T-helper 1 cell treated with Interleukin-12 subunit alpha and Interleukin-12 subunit beta and Interleukin-4 antibody, amounts not matched to agents 30 μg/mL and 1 μg/mL, for 36 hours (primary cell): ENCODE measurements around the gene DEK.
"Not testable (repeated sequence)": the region's sequence is repeated elsewhere in the genome, so short reads cannot be mapped to it uniquely, and the experiment has no call there.

Experiments
- H3K27ac Mint-ChIP-seq: one replicate; pipeline ENCODE4 v1.8.0; 2021; ENCODE audit warnings: mild to moderate bottlenecking, mixed read lengths
- H3K27me3 Mint-ChIP-seq: one replicate; pipeline ENCODE4 v1.8.0; 2021; ENCODE audit warnings: low read depth, mixed read lengths
- H3K36me3 Mint-ChIP-seq: one replicate; pipeline ENCODE4 v1.8.0; 2021; ENCODE audit warnings: low read depth, mixed read lengths
- H3K4me1 Mint-ChIP-seq: one replicate; pipeline ENCODE4 v1.8.0; 2021; ENCODE audit warnings: low read depth, mixed read lengths
- H3K4me3 Mint-ChIP-seq: one replicate; pipeline ENCODE4 v1.8.0; 2021; ENCODE audit warnings: mild to moderate bottlenecking, moderate library complexity, mixed read lengths
- H3K9me3 Mint-ChIP-seq: one replicate; pipeline ENCODE4 v1.8.0; 2021; ENCODE audit warnings: mixed read lengths

The DEK gene

DNA sequence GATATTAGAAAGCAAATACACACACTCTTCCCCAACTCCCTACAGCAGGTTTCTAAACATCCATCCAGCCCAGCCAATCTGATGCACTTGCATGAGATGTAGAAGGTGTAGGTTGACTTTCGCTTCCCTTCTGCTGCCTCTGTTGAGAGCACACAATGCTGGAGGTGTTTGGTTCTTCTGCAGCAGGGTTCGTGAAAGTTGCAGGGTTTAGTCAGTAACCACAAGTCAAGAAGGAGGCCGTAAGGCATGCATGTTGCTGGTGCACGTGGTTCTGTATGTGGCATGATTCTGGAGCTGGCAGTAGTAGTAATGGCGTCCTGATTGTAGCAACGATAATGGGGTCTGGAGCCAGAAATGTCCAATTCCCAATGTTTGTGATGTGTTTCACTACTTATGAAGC, 53.0 kb downstream of the DEK start:
- H3K9me3 Mint-ChIP-seq = no peaks in the 10 kb centered on the region
- H3K36me3 Mint-ChIP-seq = peaks cover 7% of the 10 kb centered on the region
- no peaks in the 10 kb centered on the region for H3K27me3 Mint-ChIP-seq
- H3K27ac Mint-ChIP-seq = no peak overlapping the region
- peaks cover 13% of the 10 kb centered on the region for H3K4me1 Mint-ChIP-seq
- no peak overlapping the region for H3K4me3 Mint-ChIP-seq

DNA sequence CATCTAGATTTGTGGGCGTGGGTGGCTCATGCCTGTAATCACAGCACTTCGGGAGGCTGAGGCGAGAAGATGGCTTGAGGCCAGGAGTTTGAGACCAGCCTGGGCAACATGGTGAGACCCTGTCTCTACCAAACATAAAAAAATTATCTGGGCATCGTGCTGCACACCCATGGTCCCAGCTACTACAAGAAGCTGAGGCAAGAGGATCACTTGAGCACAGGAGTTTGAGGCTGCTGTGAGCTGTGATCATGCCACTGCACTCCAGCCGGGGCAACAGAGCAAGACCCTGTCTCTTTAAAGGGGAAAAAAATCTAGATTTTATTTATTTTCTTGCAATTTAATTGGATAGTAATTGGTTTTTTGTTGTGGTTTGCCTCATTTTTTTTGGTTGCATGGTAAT, 53.6 kb downstream of the DEK start:
- H3K27me3 Mint-ChIP-seq = no peaks in the 10 kb centered on the region
- H3K9me3 Mint-ChIP-seq = no peaks in the 10 kb centered on the region
- H3K27ac Mint-ChIP-seq = no peak overlapping the region
- peaks cover 13% of the 10 kb centered on the region for H3K4me1 Mint-ChIP-seq
- no peak overlapping the region for H3K4me3 Mint-ChIP-seq
- peaks cover 6% of the 10 kb centered on the region for H3K36me3 Mint-ChIP-seq

DNA sequence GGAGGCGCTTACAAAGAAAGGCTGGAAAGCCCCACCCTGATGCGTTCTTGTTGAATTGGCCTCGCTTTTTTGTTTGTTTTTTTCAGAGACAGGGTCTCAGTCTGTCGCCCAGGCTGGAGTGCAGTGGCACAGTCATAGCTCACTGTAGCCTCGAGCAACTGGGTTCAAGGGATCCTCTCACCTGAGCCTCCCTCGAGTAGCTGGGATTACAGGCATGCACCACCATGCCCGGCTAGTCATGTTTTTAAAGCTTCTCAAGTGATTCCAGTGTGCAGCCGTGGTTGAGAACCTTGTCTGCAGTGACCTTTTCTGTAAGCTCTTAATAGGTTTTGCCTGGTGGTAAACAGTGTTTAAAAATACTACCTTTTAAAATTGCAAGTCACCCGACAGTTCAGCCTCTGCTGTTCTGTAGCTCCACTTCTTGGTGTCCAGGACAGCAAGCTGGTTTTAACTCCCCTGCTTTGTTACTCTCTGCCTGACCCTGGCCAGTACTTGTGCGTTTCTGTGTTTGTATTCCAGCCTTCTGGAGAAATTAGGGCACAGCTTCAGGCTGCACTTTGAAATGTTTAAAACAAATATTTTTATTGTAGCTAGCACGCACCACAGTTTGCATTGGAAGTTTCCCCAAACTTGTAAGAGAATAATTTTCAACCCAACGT, 54.7 kb downstream of the DEK start:
- no peak overlapping the region for H3K27ac Mint-ChIP-seq
- H3K4me1 Mint-ChIP-seq = peaks cover 13% of the 10 kb centered on the region
- no peaks in the 10 kb centered on the region for H3K9me3 Mint-ChIP-seq
- H3K36me3 Mint-ChIP-seq = peaks cover 5% of the 10 kb centered on the region
- no peak overlapping the region for H3K4me3 Mint-ChIP-seq
- no peaks in the 10 kb centered on the region for H3K27me3 Mint-ChIP-seq

DNA sequence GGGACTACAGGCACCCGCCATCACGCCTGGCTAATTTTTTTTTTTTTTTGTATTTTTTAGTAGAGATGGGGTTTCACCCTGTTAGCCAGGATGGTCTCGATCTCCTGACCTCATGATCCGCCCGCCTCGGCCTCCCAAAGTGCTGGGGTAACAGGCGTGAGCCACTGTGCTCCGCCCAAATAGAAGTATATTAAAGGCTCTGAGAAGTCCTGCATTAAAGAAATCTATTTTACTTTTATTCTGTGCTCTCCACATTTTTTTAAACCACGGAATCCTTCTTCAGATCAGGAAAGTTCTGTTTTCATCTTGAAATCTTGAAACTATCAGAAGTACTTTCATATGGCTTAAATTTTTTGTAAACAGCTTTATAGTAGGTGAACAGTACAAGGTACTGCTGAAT, 55.6 kb downstream of the DEK start:
- H3K4me3 Mint-ChIP-seq, H3K9me3 Mint-ChIP-seq, H3K4me1 Mint-ChIP-seq, H3K27ac Mint-ChIP-seq, H3K36me3 Mint-ChIP-seq, H3K27me3 Mint-ChIP-seq: not testable (repeated sequence)

DNA sequence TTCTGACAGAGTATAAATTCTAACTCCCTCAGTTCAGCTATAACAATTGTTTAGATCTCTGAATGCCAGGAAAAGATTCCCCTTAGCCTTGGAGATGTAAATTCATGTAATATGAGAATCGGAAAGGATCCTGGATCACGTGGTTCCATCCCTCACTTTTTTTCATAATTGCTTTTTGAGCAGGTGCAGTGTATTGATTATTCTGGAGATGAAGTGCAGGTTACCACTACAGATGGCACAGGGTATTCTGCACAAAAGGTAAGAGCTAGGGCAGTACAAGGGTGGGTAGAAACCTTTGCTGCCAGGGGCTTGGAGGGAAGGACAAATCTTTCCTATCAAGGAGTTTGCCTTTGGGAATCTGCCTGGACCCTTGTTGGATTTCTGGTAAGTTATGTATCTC, 56.4 kb downstream of the DEK start:
- no peak overlapping the region for H3K4me3 Mint-ChIP-seq

DNA sequence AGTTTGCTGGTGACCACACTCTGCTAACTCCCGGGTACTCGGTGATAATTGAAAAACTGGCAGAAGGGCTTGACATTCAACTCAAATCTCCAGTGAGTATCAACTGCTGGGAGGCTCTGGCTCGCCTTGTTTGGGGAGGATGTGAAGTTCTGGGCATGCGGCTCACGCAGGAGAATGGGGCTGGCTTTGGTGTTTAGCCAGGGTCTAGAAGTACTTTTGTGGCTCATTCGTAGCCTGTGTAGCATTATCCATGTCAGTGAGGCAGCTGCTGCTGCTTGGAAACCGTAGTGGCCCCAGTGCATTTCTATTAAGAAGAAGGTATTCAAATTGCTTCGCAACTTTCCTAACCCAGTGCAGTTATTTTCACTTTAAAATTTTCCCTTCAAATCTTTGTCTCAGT, 56.9 kb downstream of the DEK start:
- Mint-ChIP-seq H3K4me1 (peaks cover 8% of the 10 kb centered on the region), H3K27ac (no peak overlapping the region), H3K36me3 (peaks cover 4% of the 10 kb centered on the region), H3K27me3 (no peaks in the 10 kb centered on the region), H3K4me3 (no peak overlapping the region), H3K9me3 (no peaks in the 10 kb centered on the region)

More for the DNA sequence above, 56.4 kb downstream of the DEK start:
- Mint-ChIP-seq H3K9me3 (no peaks in the 10 kb centered on the region), H3K4me1 (peaks cover 8% of the 10 kb centered on the region), H3K36me3 (peaks cover 5% of the 10 kb centered on the region), H3K27ac (no peak overlapping the region), H3K27me3 (no peaks in the 10 kb centered on the region)

DNA sequence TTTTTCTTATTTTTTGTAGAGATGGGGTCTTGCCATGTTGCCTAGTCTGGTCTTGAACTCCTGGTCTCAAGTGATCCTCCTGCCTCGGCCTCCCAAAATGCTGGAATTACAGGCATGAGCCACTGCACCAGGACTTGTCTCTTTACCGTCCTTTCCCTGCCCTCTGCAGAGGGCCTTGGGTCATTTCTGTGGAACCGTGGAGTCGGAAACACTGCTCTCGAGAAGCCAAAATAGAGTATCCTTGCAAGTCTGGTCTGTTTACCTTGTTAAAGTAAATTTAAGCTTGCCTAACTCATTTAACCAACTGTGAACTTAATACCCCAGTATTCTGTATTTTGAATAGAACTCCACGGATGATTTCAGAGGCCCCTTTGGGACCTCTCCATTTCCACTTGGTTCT, 57.7 kb downstream of the DEK start:
- Mint-ChIP-seq H3K4me3 (no peak overlapping the region), H3K27ac (no peak overlapping the region), H3K27me3 (no peaks in the 10 kb centered on the region), H3K4me1 (peaks cover 6% of the 10 kb centered on the region), H3K9me3 (no peaks in the 10 kb centered on the region), H3K36me3 (peaks cover 2% of the 10 kb centered on the region)

DNA sequence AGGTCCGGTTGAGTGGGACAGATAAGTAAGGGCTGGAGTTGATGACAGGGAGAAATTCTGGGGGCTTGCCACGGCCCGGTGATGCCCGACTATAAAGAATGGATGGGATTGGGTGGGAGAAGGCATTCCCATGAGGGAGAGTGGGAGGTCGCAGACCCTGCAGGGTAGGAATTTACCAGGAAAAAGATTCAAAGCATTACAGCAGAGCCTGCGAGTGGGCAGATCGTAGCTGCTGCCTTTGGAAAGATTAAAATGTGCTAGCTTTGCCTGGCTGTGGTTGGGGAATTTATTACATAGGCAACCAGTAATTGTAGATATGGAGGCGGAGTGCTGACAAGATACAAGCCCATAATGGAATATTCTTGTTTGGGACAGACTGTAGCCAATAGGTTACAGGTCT, 59.6 kb downstream of the DEK start:
- no peaks in the 10 kb centered on the region for H3K27me3 Mint-ChIP-seq
- H3K36me3 Mint-ChIP-seq = peaks cover 2% of the 10 kb centered on the region
- H3K27ac Mint-ChIP-seq = no peak overlapping the region
- no peaks in the 10 kb centered on the region for H3K9me3 Mint-ChIP-seq
- no peaks in the 10 kb centered on the region for H3K4me1 Mint-ChIP-seq
- H3K4me3 Mint-ChIP-seq = no peak overlapping the region

DNA sequence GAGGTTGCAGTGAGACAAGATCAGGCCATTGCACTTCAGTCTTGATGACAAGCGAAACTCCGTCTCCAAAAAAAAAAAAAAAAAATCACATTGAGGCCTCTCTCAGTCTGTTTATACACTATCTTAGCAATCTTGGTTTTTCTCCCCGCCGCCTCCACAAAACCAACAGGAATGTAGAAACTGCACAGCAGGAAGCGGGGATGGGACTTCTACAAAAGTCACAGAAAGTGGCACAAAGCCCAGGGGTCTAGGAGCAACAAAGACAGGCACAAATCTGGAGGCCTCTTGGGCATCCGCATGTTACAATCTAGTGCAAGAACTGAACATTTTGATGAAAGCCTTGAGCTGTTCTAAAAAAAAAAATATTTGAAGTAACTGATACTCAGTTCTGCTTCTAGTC, 60.5 kb downstream of the DEK start:
- Mint-ChIP-seq H3K4me1 (no peaks in the 10 kb centered on the region), H3K27me3 (no peaks in the 10 kb centered on the region), H3K4me3 (no peak overlapping the region), H3K9me3 (no peaks in the 10 kb centered on the region), H3K27ac (no peak overlapping the region), H3K36me3 (peaks cover 2% of the 10 kb centered on the region)

DNA sequence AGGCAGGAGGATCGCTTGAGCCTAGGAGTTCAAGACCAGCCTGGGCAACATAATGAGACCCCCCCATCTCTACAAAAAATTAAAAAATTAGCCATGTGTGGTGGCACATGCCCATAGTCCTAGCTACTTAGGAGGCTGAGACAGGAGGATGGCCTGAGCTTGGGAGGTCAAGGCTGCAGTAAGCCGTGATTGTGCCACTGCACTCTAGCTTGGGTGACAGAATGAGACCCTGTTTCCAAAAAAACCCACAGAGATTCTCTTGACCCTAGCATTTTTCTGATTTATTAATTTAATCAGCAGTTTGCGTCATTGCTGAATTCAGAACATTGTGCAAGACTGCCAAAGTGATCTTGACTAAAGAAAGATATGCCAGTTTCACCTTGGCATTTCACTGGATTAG, 72.3 kb downstream of the DEK start:
- Mint-ChIP-seq H3K4me3 (no peak overlapping the region), H3K9me3 (no peaks in the 10 kb centered on the region), H3K27me3 (no peaks in the 10 kb centered on the region), H3K4me1 (no peaks in the 10 kb centered on the region), H3K36me3 (no peaks in the 10 kb centered on the region), H3K27ac (no peak overlapping the region)

DNA sequence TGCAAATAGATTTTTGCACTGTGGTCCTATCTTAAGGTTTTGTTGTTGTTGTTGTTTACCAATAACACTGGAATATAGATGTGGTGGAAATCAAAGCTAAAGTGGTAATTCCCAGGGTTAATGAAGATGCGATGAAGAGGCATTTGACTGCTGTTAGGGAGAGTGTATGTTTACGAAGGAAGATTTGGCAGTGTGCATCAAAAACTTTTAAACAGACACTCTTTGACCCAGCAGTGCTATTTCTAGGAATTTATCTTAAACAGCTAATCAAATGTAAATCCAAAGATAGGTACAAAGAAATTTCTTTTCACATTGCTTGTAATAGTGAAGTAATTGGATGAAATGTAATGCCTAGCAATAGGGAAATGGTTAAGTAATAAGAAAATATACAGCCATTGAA, 75.1 kb downstream of the DEK start:
- Mint-ChIP-seq H3K36me3 (no peaks in the 10 kb centered on the region), H3K9me3 (no peaks in the 10 kb centered on the region), H3K27ac (no peak overlapping the region), H3K4me3 (no peak overlapping the region), H3K4me1 (no peaks in the 10 kb centered on the region), H3K27me3 (no peaks in the 10 kb centered on the region)

DNA sequence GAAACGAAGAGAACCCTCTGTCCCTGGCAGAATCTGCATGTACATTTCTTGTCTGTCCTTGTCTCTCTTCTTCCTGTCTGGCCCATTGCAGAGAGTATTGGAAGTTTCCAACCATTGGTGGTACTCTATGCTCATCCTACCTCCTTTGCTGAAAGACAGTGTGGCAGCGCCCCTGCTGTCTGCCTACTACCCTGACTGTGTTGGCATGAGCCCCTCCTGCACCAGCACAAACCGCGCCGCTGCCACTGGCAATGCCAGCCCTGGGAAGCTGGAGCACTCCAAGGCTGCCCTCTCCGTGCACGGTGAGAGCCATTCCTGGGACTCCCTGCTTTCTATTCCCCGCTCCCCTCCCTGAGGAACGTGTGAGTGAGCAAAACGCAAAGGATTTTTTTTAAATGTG, 76.6 kb downstream of the DEK start:
- no peak overlapping the region for H3K27ac Mint-ChIP-seq
- H3K4me1 Mint-ChIP-seq = no peaks in the 10 kb centered on the region
- no peaks in the 10 kb centered on the region for H3K9me3 Mint-ChIP-seq
- H3K36me3 Mint-ChIP-seq = no peaks in the 10 kb centered on the region
- H3K27me3 Mint-ChIP-seq = no peaks in the 10 kb centered on the region
- H3K4me3 Mint-ChIP-seq = no peak overlapping the region

DNA sequence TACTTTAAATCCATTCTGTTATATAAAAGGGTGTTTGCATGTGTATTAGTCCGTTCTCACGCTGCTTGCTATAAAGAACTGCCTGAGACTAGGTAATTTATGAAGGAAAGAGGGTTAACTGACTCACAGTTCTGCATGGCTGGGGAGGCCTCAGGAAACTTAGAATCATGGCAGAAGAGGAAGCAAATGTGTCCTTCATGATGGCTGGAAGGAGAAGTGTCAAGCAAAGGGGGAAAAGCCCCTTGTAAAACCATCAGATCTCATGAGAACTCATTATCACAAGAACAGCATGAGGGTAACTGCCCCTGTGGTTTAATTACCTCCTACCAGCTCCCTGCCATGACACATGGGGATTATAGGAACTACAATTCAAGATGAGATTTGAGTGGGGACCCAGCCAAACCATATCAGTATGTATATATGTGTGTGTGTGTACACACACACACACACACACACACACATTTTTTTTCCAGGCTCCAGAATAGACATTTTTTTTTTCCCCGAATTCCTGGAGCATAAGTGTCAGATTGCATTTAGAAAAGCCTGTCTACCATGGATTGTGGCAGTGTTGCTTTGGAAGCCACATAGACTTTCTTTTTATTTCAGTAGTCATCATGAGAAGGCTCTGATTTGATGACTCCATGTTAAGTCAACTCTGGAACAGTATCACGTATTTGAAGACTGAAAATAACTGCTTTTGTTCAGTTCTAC, 77.6 kb downstream of the DEK start:
- Mint-ChIP-seq H3K36me3 (peaks cover 1% of the 10 kb centered on the region), H3K27ac (no peak overlapping the region), H3K27me3 (no peaks in the 10 kb centered on the region), H3K4me3 (no peak overlapping the region), H3K4me1 (no peaks in the 10 kb centered on the region), H3K9me3 (no peaks in the 10 kb centered on the region)

DNA sequence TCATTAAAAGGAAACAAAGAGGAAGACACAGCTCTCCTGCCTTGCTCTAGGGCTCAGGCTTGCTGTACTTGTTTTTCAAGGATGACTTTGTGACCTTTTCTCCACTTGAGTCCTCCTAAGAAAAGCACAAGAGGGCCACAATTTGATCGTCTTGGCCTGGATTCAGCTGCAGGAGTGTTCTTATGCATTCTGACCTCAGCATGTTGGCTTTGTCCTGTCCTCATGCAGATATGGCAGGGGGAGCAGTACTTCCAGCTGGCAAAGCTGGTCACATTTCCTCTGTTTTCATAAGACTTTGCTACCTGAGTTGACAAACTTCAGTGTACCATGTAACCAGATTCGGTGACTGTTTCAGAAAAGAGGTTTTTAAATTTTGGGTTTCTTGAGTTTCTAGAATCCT, 78.3 kb downstream of the DEK start:
- no peak overlapping the region for H3K4me3 Mint-ChIP-seq
- peaks cover 2% of the 10 kb centered on the region for H3K36me3 Mint-ChIP-seq
- no peaks in the 10 kb centered on the region for H3K9me3 Mint-ChIP-seq
- no peak overlapping the region for H3K27ac Mint-ChIP-seq
- H3K4me1 Mint-ChIP-seq = no peaks in the 10 kb centered on the region
- no peaks in the 10 kb centered on the region for H3K27me3 Mint-ChIP-seq

DNA sequence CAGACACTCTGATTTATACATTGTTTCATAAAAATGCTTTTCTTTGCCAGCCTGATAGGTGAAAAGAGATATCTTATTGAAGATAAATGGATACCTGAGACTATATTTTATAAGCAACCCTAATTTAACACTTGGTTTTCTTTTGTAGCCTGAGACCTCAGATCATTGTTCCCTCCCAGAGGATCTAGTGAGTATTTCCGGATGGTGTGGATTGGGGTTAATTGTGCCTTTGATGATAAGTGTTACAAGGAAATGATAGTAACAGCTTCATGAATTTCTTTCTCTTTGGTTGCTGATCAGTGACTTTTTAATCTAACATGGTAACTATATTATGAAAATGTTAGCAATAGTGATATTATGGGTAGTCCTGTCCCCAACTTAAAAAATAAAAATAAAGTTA, 78.7 kb downstream of the DEK start:
- Mint-ChIP-seq H3K27me3 (no peaks in the 10 kb centered on the region), H3K4me3 (no peak overlapping the region), H3K36me3 (peaks cover 6% of the 10 kb centered on the region), H3K27ac (no peak overlapping the region), H3K4me1 (peaks cover 2% of the 10 kb centered on the region), H3K9me3 (no peaks in the 10 kb centered on the region)
